HEK293T (cell line): ENCODE measurements around the gene NPS.

Experiments
- BHLHE40 ChIP-seq: fragments of 450-650 bp; IDR thresholded peaks from 2 replicates; pipeline ENCODE4 v1.6.1; 2016; ENCODE audit warnings: mild to moderate bottlenecking, moderate library complexity, borderline replicate concordance
- FOXA1 ChIP-seq: fragments of 450-650 bp; IDR thresholded peaks from 2 replicates; pipeline ENCODE4 v1.6.1; 2016; ENCODE audit warnings: mild to moderate bottlenecking
- FOXM1 ChIP-seq: fragments of 450-650 bp; IDR thresholded peaks from 2 replicates; pipeline ENCODE4 v1.6.1; 2017; ENCODE audit warnings: mild to moderate bottlenecking, borderline replicate concordance
- HDGF ChIP-seq: fragments of 450-650 bp; IDR thresholded peaks from 2 replicates; pipeline ENCODE4 v1.6.1; 2017; ENCODE audit warnings: antibody characterized with exemption, borderline replicate concordance
- L3MBTL2 ChIP-seq: fragments of 450-650 bp; conservative IDR thresholded peaks from 2 replicates; pipeline ENCODE4 v1.6.1; 2016; ENCODE audit warnings: mild to moderate bottlenecking
- NFRKB ChIP-seq: fragments of 450-650 bp; IDR thresholded peaks from 2 replicates; pipeline ENCODE4 v1.6.1; 2016; ENCODE audit warnings: mild to moderate bottlenecking, moderate library complexity
- PKNOX1 ChIP-seq: fragments of 450-650 bp; IDR thresholded peaks from 2 replicates; pipeline ENCODE4 v1.6.1; 2016
- SP1 ChIP-seq: fragments of 450-650 bp; IDR thresholded peaks from 2 replicates; pipeline ENCODE4 v1.6.1; 2017
- SUZ12 ChIP-seq: fragments of 450-650 bp; IDR thresholded peaks from 2 replicates; pipeline ENCODE4 v1.6.1; 2016; ENCODE audit warnings: mild to moderate bottlenecking

GRCh38 chr10:127578259-127578960 lies 29.3 kb downstream of the NPS start:
- no peak for TF ChIP-seq FOXA1
- no peak for TF ChIP-seq SP1
- no peak for TF ChIP-seq L3MBTL2
- no peak for TF ChIP-seq HDGF
- TF ChIP-seq BHLHE40 = no peak
- TF ChIP-seq FOXM1 = no peak
- no peak for TF ChIP-seq NFRKB
- no peak for TF ChIP-seq PKNOX1
- TF ChIP-seq SUZ12 = no peak
